Breast epithelium (tissue), 3 donors: ENCODE results near the gene SLC35F3.

ENCODE experiments used
- CTCF ChIP-seq, 3 donors: fragments of 450-650 bp; IDR thresholded peaks; one replicate each; pipeline ENCODE4 v1.5.1; 2016 to 2017; ENCODE audit warnings: antibody characterized with exemption in 3 of 3, mild to moderate bottlenecking in 3 of 3, moderate library complexity in 3 of 3
- POLR2A ChIP-seq: fragments of 450-650 bp; IDR thresholded peaks from one replicate; pipeline ENCODE4 v1.6.1; 2016; ENCODE audit warnings: antibody characterized with exemption, mild to moderate bottlenecking, moderate library complexity
- POLR2AphosphoS5 ChIP-seq, 3 donors: sonication (generic); formaldehyde crosslinking; IDR thresholded peaks; one replicate each; pipeline ENCODE4 v1.6.1; 2017; ENCODE audit warnings: antibody characterized with exemption in 3 of 3

GRCh38 chr1:234106032-234106431 lies 201.6 kb downstream of the SLC35F3 start:
- no peak for TF ChIP-seq CTCF (IDR thresholded peaks at IDR 0.05)
- TF ChIP-seq POLR2AphosphoS5 (IDR thresholded peaks at IDR 0.05): no peak
- no peak for TF ChIP-seq POLR2A
